ENCODE data around the gene SRRT. TPM values are rescaled to one million over a fixed set of nuclear protein-coding genes. Genes with fewer than 3 reads are reported as not detected.

Gene SRRT
- total and polyA plus RNA-seq, 2 donors (not counting 1 experiment from before 2014, with no cell fraction given) = 32.0 to 33.7 TPM

- peak overlapping the region; percentile 90 for H2AFZ ChIP-seq (ENCODE audit: low read length)
- H4K20me1 ChIP-seq (ENCODE audit: control insufficient read depth, extremely low read depth, insufficient read depth, low read length) = no peaks in the 10 kb centered on the region
- peak overlapping the region; percentile 34 for H3K27ac ChIP-seq (ENCODE audit: insufficient read depth, low read length)
- H3K79me2 ChIP-seq (ENCODE audit: control insufficient read depth, insufficient read depth, low read length) = no peaks in the 10 kb centered on the region
- H3K4me1 ChIP-seq (ENCODE audit: control insufficient read depth, extremely low read depth, insufficient read depth, low read length) = no peaks in the 10 kb centered on the region
- TF ChIP-seq EZH2 (IDR thresholded peaks at IDR 0.05; ENCODE audit: low read length, missing control alignments) (no peak), CTCF (conservative IDR thresholded peaks at IDR 0.05 in 1 of 2, IDR thresholded peaks at IDR 0.05 in 1 of 2; ENCODE audit: low read depth in 1 of 2, low read length in 2 of 2) (no peak)
- peak; percentile 88 to 91 for DNase-seq (ENCODE audit: low read depth in 2 of 2)
- no peaks in the 10 kb centered on the region for H3K36me3 ChIP-seq (ENCODE audit: control insufficient read depth, insufficient read depth, low read length)
- no peaks in the 10 kb centered on the region for H3K27me3 ChIP-seq (ENCODE audit: control insufficient read depth, insufficient read depth, low read length)
- peak overlapping the region in 2 of 4 experiments; percentile 28 to 49 for H3K4me3 ChIP-seq (replicated peaks in 1 of 4; ENCODE audit: control extremely low read depth in 1 of 4, insufficient read depth in 1 of 4, low read depth in 3 of 4, low read length in 4 of 4)
- no peaks in the 10 kb centered on the region for H3K9me3 ChIP-seq (ENCODE audit: control insufficient read depth, insufficient read depth, low read depth, low read length)
- no peak overlapping the region for H3K9ac ChIP-seq (ENCODE audit: insufficient read depth, low read length)
- H3K4me2 ChIP-seq (ENCODE audit: extremely low read depth, insufficient read depth, low read length) = peak overlapping the region; percentile 58
Observed at GRCh38 chr7:100837099-100837836, 37.6 kb upstream of the SRRT start.

- H3K27ac ChIP-seq (ENCODE audit: insufficient read depth, low read length) = no peak overlapping the region
- H3K9ac ChIP-seq (ENCODE audit: insufficient read depth, low read length) = no peak overlapping the region
- H3K4me3 ChIP-seq (replicated peaks in 1 of 4; ENCODE audit: control extremely low read depth in 1 of 4, insufficient read depth in 1 of 4, low read depth in 3 of 4, low read length in 4 of 4) = no peak overlapping the region
- H3K9me3 ChIP-seq (ENCODE audit: control insufficient read depth, insufficient read depth, low read depth, low read length) = no peaks in the 10 kb centered on the region
- H3K27me3 ChIP-seq (ENCODE audit: control insufficient read depth, insufficient read depth, low read length) = no peaks in the 10 kb centered on the region
- no peaks in the 10 kb centered on the region for H3K4me1 ChIP-seq (ENCODE audit: control insufficient read depth, extremely low read depth, insufficient read depth, low read length)
- no peak for DNase-seq (ENCODE audit: low read depth in 2 of 2)
- H4K20me1 ChIP-seq (ENCODE audit: control insufficient read depth, extremely low read depth, insufficient read depth, low read length) = no peaks in the 10 kb centered on the region
- no peak for TF ChIP-seq EZH2 (IDR thresholded peaks at IDR 0.05; ENCODE audit: low read length, missing control alignments)
- no peak for TF ChIP-seq CTCF (conservative IDR thresholded peaks at IDR 0.05 in 1 of 2, IDR thresholded peaks at IDR 0.05 in 1 of 2; ENCODE audit: low read depth in 1 of 2, low read length in 2 of 2)
- no peak overlapping the region for H3K4me2 ChIP-seq (ENCODE audit: extremely low read depth, insufficient read depth, low read length)
- no peaks in the 10 kb centered on the region for H3K79me2 ChIP-seq (ENCODE audit: control insufficient read depth, insufficient read depth, low read length)
- H3K36me3 ChIP-seq (ENCODE audit: control insufficient read depth, insufficient read depth, low read length) = no peaks in the 10 kb centered on the region
- no peak overlapping the region for H2AFZ ChIP-seq (ENCODE audit: low read length)
Observed at GRCh38 chr7:100839361-100839760, 35.5 kb upstream of the SRRT start.

- no peaks in the 10 kb centered on the region for H3K9me3 ChIP-seq (ENCODE audit: control insufficient read depth, insufficient read depth, low read depth, low read length)
- no peaks in the 10 kb centered on the region for H3K36me3 ChIP-seq (ENCODE audit: control insufficient read depth, insufficient read depth, low read length)
- no peak overlapping the region for H3K9ac ChIP-seq (ENCODE audit: insufficient read depth, low read length)
- H4K20me1 ChIP-seq (ENCODE audit: control insufficient read depth, extremely low read depth, insufficient read depth, low read length) = no peaks in the 10 kb centered on the region
- no peak for TF ChIP-seq EZH2 (IDR thresholded peaks at IDR 0.05; ENCODE audit: low read length, missing control alignments)
- no peaks in the 10 kb centered on the region for H3K27me3 ChIP-seq (ENCODE audit: control insufficient read depth, insufficient read depth, low read length)
- H3K4me2 ChIP-seq (ENCODE audit: extremely low read depth, insufficient read depth, low read length) = no peak overlapping the region
- H2AFZ ChIP-seq (ENCODE audit: low read length) = no peak overlapping the region
- no peak overlapping the region for H3K27ac ChIP-seq (ENCODE audit: insufficient read depth, low read length)
- no peak for DNase-seq (ENCODE audit: low read depth in 2 of 2)
- no peaks in the 10 kb centered on the region for H3K79me2 ChIP-seq (ENCODE audit: control insufficient read depth, insufficient read depth, low read length)
- H3K4me3 ChIP-seq (replicated peaks in 1 of 4; ENCODE audit: control extremely low read depth in 1 of 4, insufficient read depth in 1 of 4, low read depth in 3 of 4, low read length in 4 of 4) = no peak overlapping the region
- H3K4me1 ChIP-seq (ENCODE audit: control insufficient read depth, extremely low read depth, insufficient read depth, low read length) = no peaks in the 10 kb centered on the region
Observed at GRCh38 chr7:100840470-100841100, 34.3 kb upstream of the SRRT start.

Data from fibroblast of lung (primary cell).